ENCODE data around the gene SLC17A5. TPM values are rescaled to one million over a fixed set of nuclear protein-coding genes. Genes with fewer than 3 reads are reported as not detected.

SLC17A5 gene
- 10 to 100 TPM; 13.0 to 32.5 (median 22.3) TPM for total RNA-seq

GRCh38 chr6:73653571-73654424 lies at the start of gene SLC17A5:
SLC17A5 (minus strand) TSS chr6:73653992; CDS start chr6:73653886, 106 bp downstream.
- ATAC-seq (ENCODE audit: low FRiP score in 2 of 2) (peak; percentile 99), DNase-seq (peak; percentile 96 to 99)
- Histone ChIP-seq H3K9me3 (no peaks in the 10 kb centered on the region), H3K27ac (peak within 1 kb of the TSS; percentile 98 to 99 (median 98)), H3K27me3 (no peaks in the 10 kb centered on the region), H3K4me3 (peak within 1 kb of the TSS; percentile 77 to 96 (median 92)), H3K36me3 (peaks cover 0 to 12% (median 0%) of the 10 kb centered on the region in 4 donors), H3K4me1 (peaks cover 0 to 26% (median 13%) of the 10 kb centered on the region in 4 donors)
- peak in 3 of 4 donors; percentile 57 to 82 (median 68) for TF ChIP-seq POLR2A (IDR thresholded peaks at IDR 0.05)
- peak; percentile 47 to 73 for TF ChIP-seq POLR2AphosphoS5 (IDR thresholded peaks at IDR 0.05)
- TF ChIP-seq CTCF (IDR thresholded peaks at IDR 0.05), result peak in 2 of 6 experiments; percentile 15 to 33
- no peak for TF ChIP-seq EP300 (IDR thresholded peaks at IDR 0.05)
- 0 to 1% methylated on average over 17 to 55 of the region's 90 CpGs for WGBS, 2 donors

GRCh38 chr6:73703466-73703865 lies 49.7 kb upstream of the SLC17A5 start:
- no peak for TF ChIP-seq EP300 (IDR thresholded peaks at IDR 0.05)
- no peak for TF ChIP-seq POLR2AphosphoS5 (IDR thresholded peaks at IDR 0.05)
- no peak for TF ChIP-seq POLR2A (IDR thresholded peaks at IDR 0.05)
- no peak for TF ChIP-seq CTCF (IDR thresholded peaks at IDR 0.05)
- H3K4me3 ChIP-seq, result no peak overlapping the region
- H3K36me3 ChIP-seq, result no peaks in the 10 kb centered on the region
- peak overlapping the region in 2 of 4 donors; percentile 75 to 86 for H3K27ac ChIP-seq
- no peaks in the 10 kb centered on the region for H3K27me3 ChIP-seq
- no peak for DNase-seq
- H3K4me1 ChIP-seq, result peaks cover 3 to 28% (median 10%) of the 10 kb centered on the region in 4 donors
- ATAC-seq (ENCODE audit: low FRiP score in 2 of 2), result no peak
- 74 to 83% methylated on average over 1 of the region's 1 CpG for WGBS, 2 donors
- H3K9me3 ChIP-seq, result no peaks in the 10 kb centered on the region

- Histone ChIP-seq H3K36me3 (no peaks in the 10 kb centered on the region), H3K9me3 (no peaks in the 10 kb centered on the region), H3K4me3 (no peak overlapping the region), H3K4me1 (peaks cover 3 to 31% (median 14%) of the 10 kb centered on the region in 4 donors), H3K27me3 (no peaks in the 10 kb centered on the region), H3K27ac (peak overlapping the region in 1 of 4 donors; percentile 75)
- TF ChIP-seq EP300 (IDR thresholded peaks at IDR 0.05), result no peak
- TF ChIP-seq POLR2AphosphoS5 (IDR thresholded peaks at IDR 0.05), result no peak
- no peak for TF ChIP-seq POLR2A (IDR thresholded peaks at IDR 0.05)
- TF ChIP-seq CTCF (IDR thresholded peaks at IDR 0.05), result no peak
- WGBS, 2 donors, result 83 to 91% methylated on average over 2 of the region's 2 CpGs
- no peak for DNase-seq
- ATAC-seq (ENCODE audit: low FRiP score in 2 of 2), result no peak
Measured at GRCh38 chr6:73702444-73702843, 48.7 kb upstream of the SLC17A5 start.

GRCh38 chr6:73699676-73700459 lies 46.1 kb upstream of the SLC17A5 start:
- no peak for ATAC-seq (ENCODE audit: low FRiP score in 2 of 2)
- WGBS, 2 donors, result 65 to 75% methylated on average over 4 of the region's 4 CpGs
- no peak for TF ChIP-seq CTCF (IDR thresholded peaks at IDR 0.05)
- TF ChIP-seq EP300 (IDR thresholded peaks at IDR 0.05), result peak in 1 of 4 donors; percentile 32
- TF ChIP-seq POLR2AphosphoS5 (IDR thresholded peaks at IDR 0.05), result no peak
- TF ChIP-seq POLR2A (IDR thresholded peaks at IDR 0.05), result no peak
- Histone ChIP-seq H3K27me3 (peaks cover 0 to 2% (median 0%) of the 10 kb centered on the region in 4 donors), H3K4me3 (no peak overlapping the region), H3K9me3 (no peaks in the 10 kb centered on the region), H3K4me1 (peaks cover 7 to 37% (median 15%) of the 10 kb centered on the region in 4 donors), H3K36me3 (no peaks in the 10 kb centered on the region), H3K27ac (peak overlapping the region in 2 of 4 donors; percentile 55 to 83)
- DNase-seq, result no peak

All from upper lobe of left lung (tissue), 6 donors.